PC-3 (cell line): ENCODE results near the gene VSTM4. TPM values are rescaled to one million over a fixed set of nuclear protein-coding genes. Genes with fewer than 3 reads are reported as not detected.

Experiments used
- ATAC-seq: fragments of 200-7000 bp; cut with Tn5 transposase; 2 replicates; pipeline ENCODE4 v1.9.1; 2020; ENCODE audit warnings: mild to moderate bottlenecking, moderate library complexity
- BruUV-seq: library from RNA; stranded (reverse); fragments of 400-500 nt; replicated peaks from 2 replicates; lab custom pipeline; 2021; lab: Mats Ljungman, UMichigan
- CTCF ChIA-PET: fragments of 300-600 bp; sonication (Branson Sonifier 250); formaldehyde crosslinking; loops from one replicate; lab custom pipeline; 2022; ENCODE audit warnings: antibody characterized with exemption; lab: Charles Lee
- POLR2A ChIA-PET: fragments of 300-600 bp; sonication (Branson Sonifier 250); formaldehyde crosslinking; loops from one replicate; lab custom pipeline; 2022; ENCODE audit warnings: antibody characterized with exemption; ENCODE audit not compliant: unreplicated experiment; lab: Charles Lee
- DNase-seq: peaks from one replicate; pipeline ENCODE4 v3.0.0-alpha.2; 2015
- H2AFZ ChIP-seq: fragments of 300-600 bp; sonication (generic); 2 replicates; pipeline ENCODE4 v1.6.0; 2016; ENCODE audit warnings: antibody characterized with exemption, low read length
- H3F3A ChIP-seq: fragments of 300-600 bp; sonication (generic); one replicate; pipeline ENCODE4 v1.6.0; 2017; ENCODE audit warnings: antibody characterized with exemption, low read length, control low read depth, mild to moderate bottlenecking; ENCODE audit not compliant: unreplicated experiment
- H3K27ac ChIP-seq: fragments of 300-600 bp; sonication (generic); 2 replicates; pipeline ENCODE4 v1.5.1; 2016; ENCODE audit warnings: mild to moderate bottlenecking, low read length
- H3K27me3 ChIP-seq: fragments of 300-600 bp; sonication (generic); 2 replicates; pipeline ENCODE4 v1.6.1; 2016; ENCODE audit warnings: low read length, mixed read lengths
- H3K36me3 ChIP-seq: fragments of 300-600 bp; sonication (generic); 2 replicates; pipeline ENCODE4 v1.6.1; 2016; ENCODE audit warnings: low read depth, mixed run types, low read length, mixed read lengths
- H3K4me1 ChIP-seq: fragments of 300-600 bp; sonication (generic); 2 replicates; pipeline ENCODE4 v1.5.1; 2016; ENCODE audit warnings: low read length; ENCODE audit not compliant: insufficient read depth
- H3K4me2 ChIP-seq: fragments of 300-600 bp; sonication (generic); 2 replicates; pipeline ENCODE4 v1.6.0; 2016; ENCODE audit warnings: low read length
- H3K4me3 ChIP-seq: fragments of 300-600 bp; sonication (generic); 2 replicates; pipeline ENCODE4 v1.5.1; 2016; ENCODE audit warnings: mild to moderate bottlenecking, low read length, mixed read lengths
- H3K79me2 ChIP-seq: fragments of 300-600 bp; sonication (generic); 2 replicates; pipeline ENCODE4 v1.6.1; 2017; ENCODE audit warnings: low read length, mixed read lengths
- H3K9ac ChIP-seq: fragments of 300-600 bp; sonication (generic); 2 replicates; pipeline ENCODE4 v1.6.0; 2016; ENCODE audit warnings: mild to moderate bottlenecking, low read length
- H3K9me2 ChIP-seq: fragments of 300-600 bp; sonication (generic); replicated peaks from 2 replicates; pipeline ENCODE4 v1.6.1; 2016; ENCODE audit warnings: mixed run types, low read length, mixed read lengths
- H3K9me3 ChIP-seq: fragments of 300-600 bp; sonication (generic); 2 replicates; pipeline ENCODE4 v1.6.1; 2016; ENCODE audit warnings: low read length, mixed read lengths
- H4K20me1 ChIP-seq: fragments of 300-600 bp; sonication (generic); 2 replicates; pipeline ENCODE4 v1.6.1; 2016; ENCODE audit warnings: low read length, mixed read lengths
- EZH2 ChIP-seq: fragments of 300-600 bp; sonication (generic); IDR thresholded peaks from one replicate; pipeline ENCODE4 v1.6.1; 2017; ENCODE audit warnings: antibody characterized with exemption, mild to moderate bottlenecking, low read length; ENCODE audit not compliant: unreplicated experiment
- EZH2phosphoT487 ChIP-seq: fragments of 300-600 bp; sonication (generic); IDR thresholded peaks from 2 replicates; pipeline ENCODE4 v1.6.1; 2018; ENCODE audit warnings: mild to moderate bottlenecking, antibody characterized with exemption, low read length, borderline replicate concordance
- intact Hi-C: fragments of 100-400 bp; cut with micrococcal nuclease; formaldehyde crosslinking; loops from 2 replicates; pipeline ENCODE4 v1.9.0; 2023
- total RNA-seq: library from RNA; depleted of rRNA; stranded (reverse); fragments of >200 nt; gene quantifications from 2 replicates; pipeline ENCODE4 v1.2.3, GENCODE V29; 2014
- TF ChIP-seq, protein P1 (sequence below): fragments of 300-600 bp; sonication (generic); conservative IDR thresholded peaks from 2 replicates; pipeline ENCODE4 v1.5.1; 2017; ENCODE audit warnings: antibody characterized with exemption, low read depth, mild to moderate bottlenecking, low read length

Gene VSTM4
- total RNA-seq, 1 experiment from 2014 or later = not detected

DNA sequence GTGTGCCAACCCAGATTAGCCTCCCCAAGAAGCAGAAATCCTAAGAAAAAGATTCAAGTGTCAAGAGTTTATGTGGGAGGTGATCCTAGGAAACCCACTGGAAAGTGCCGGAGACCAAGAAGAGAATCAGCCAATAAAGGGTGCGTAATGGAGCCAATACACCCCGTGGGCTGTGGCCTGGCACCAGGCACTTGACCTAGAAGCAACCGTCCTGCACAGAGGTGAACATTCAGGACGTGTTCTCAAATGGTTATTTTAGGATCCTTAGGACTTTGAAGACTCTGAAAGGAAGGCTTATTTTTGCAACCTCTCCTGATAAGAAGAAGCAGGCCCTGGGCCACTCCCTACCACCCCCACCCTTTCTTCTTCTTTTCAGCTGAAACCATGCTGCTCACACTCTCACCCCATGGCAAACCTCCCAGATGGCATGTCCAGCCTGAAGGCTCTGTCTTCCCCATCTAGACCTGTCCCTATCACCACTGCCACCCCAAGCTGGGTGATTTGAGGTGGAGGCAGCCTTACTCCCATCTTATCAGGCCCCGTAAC is 46.6 kb downstream of the VSTM4 start:
- H4K20me1 ChIP-seq = no peaks in the 10 kb centered on the region
- H3K36me3 ChIP-seq = no peaks in the 10 kb centered on the region
- no peak overlapping the region for H3K4me3 ChIP-seq
- H3K27ac ChIP-seq = no peak overlapping the region
- H3K4me1 ChIP-seq = no peaks in the 10 kb centered on the region
- H3F3A ChIP-seq = no peaks in the 10 kb centered on the region
- H3K9ac ChIP-seq = no peak overlapping the region
- no peak overlapping the region for H3K4me2 ChIP-seq
- ATAC-seq (no peak), DNase-seq (no peak)
- TF ChIP-seq, protein P1, sequence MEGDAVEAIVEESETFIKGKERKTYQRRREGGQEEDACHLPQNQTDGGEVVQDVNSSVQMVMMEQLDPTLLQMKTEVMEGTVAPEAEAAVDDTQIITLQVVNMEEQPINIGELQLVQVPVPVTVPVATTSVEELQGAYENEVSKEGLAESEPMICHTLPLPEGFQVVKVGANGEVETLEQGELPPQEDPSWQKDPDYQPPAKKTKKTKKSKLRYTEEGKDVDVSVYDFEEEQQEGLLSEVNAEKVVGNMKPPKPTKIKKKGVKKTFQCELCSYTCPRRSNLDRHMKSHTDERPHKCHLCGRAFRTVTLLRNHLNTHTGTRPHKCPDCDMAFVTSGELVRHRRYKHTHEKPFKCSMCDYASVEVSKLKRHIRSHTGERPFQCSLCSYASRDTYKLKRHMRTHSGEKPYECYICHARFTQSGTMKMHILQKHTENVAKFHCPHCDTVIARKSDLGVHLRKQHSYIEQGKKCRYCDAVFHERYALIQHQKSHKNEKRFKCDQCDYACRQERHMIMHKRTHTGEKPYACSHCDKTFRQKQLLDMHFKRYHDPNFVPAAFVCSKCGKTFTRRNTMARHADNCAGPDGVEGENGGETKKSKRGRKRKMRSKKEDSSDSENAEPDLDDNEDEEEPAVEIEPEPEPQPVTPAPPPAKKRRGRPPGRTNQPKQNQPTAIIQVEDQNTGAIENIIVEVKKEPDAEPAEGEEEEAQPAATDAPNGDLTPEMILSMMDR = no peak
- no peak for TF ChIP-seq EZH2phosphoT487
- TF ChIP-seq EZH2 = no peak
- no peaks in the 10 kb centered on the region for H3K79me2 ChIP-seq
- H3K27me3 ChIP-seq = peaks cover 45% of the 10 kb centered on the region
- no TSS peak for BruUV-seq
- POLR2A ChIA-PET = no interaction called here
- CTCF ChIA-PET = no interaction called here
- no peak overlapping the region for H2AFZ ChIP-seq
- no peaks in the 10 kb centered on the region for H3K9me3 ChIP-seq
- H3K9me2 ChIP-seq = no peaks in the 10 kb centered on the region
- intact Hi-C loops = no loop called here

DNA sequence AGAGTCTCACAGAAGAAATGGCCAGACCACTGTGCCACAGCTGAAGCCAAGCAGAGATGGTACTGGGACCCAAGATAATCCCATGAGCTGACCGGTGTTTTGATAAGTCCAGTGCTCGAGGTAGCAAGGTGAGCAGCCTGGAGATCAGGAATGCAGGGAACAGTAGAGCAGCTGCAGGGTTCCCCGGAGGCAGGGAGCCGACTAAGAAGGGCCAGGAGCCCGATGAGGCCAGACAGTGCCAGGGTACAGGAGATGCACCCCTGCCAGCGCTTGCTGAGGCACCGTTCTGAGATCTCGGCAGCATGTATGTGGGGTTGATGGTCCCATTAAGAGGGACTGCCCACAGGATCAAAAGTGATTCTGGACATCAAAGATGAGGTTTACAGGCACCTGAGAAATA is 47.1 kb downstream of the VSTM4 start:
- Histone ChIP-seq H3K36me3 (no peaks in the 10 kb centered on the region), H3K4me2 (no peak overlapping the region), H2AFZ (no peak overlapping the region), H3K4me1 (no peaks in the 10 kb centered on the region), H3K79me2 (no peaks in the 10 kb centered on the region), H3F3A (no peaks in the 10 kb centered on the region), H3K4me3 (no peak overlapping the region), H3K27me3 (peaks cover 44% of the 10 kb centered on the region), H4K20me1 (no peaks in the 10 kb centered on the region), H3K27ac (no peak overlapping the region), H3K9ac (no peak overlapping the region), H3K9me2 (no peaks in the 10 kb centered on the region), H3K9me3 (no peaks in the 10 kb centered on the region)
- CTCF ChIA-PET = no interaction called here
- ATAC-seq (no peak), DNase-seq (no peak)
- intact Hi-C loops = no loop called here
- no TSS peak for BruUV-seq
- TF ChIP-seq EZH2 = no peak
- POLR2A ChIA-PET = no interaction called here

DNA sequence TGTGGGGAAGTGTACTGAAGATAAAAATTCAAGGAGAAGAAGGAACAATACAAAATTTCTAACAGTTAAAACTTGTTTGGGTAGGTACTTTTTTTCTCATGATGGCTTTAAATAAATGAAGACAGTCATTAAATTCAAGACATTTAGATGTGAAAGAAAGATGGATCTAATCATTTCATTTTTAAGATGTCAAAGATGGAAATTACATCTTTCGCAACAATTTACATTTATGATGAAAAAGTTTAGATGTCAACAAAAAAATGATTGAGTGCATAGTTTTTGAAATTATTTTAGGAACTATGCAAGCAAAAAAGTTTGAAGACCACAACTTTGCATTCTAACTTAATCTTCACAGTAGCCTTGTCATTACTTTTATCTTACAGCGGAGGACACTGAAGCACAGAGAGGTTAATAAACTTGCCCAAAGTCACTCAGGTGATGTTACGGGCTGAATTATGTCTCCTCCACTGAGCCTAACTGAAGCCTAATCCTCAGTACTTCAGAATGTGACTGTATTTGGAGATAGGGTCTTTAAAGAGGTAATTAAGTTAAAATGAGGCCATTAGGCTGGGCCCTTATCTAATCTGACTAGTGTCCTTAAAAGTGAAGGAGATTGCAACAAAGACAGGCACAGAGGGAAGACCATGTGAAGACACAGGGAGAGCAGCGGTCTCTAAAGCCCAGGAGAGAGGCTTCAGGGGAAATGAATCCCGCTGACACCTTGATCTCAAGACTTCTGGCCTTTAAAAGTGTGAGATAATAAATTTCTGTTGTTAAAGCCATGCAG is 48.2 kb downstream of the VSTM4 start:
- peaks cover 44% of the 10 kb centered on the region for H3K27me3 ChIP-seq
- no TSS peak for BruUV-seq
- H3K4me3 ChIP-seq = no peak overlapping the region
- no peaks in the 10 kb centered on the region for H3K4me1 ChIP-seq
- intact Hi-C loops = no loop called here
- no peak overlapping the region for H3K27ac ChIP-seq
- ChIA-PET CTCF (no interaction called here), POLR2A (no interaction called here)
- H3K9me2 ChIP-seq = no peaks in the 10 kb centered on the region
- H4K20me1 ChIP-seq = no peaks in the 10 kb centered on the region
- no peak overlapping the region for H3K9ac ChIP-seq
- no peaks in the 10 kb centered on the region for H3K36me3 ChIP-seq
- H2AFZ ChIP-seq = no peak overlapping the region
- ATAC-seq = no peak
- peaks cover 5% of the 10 kb centered on the region; the same call in 1 of the 2 replicates for H3K9me3 ChIP-seq
- DNase-seq = no peak
- TF ChIP-seq EZH2phosphoT487 (no peak), EZH2 (no peak)
- TF ChIP-seq, protein P1 = no peak
- no peak overlapping the region for H3K4me2 ChIP-seq
- H3F3A ChIP-seq = no peaks in the 10 kb centered on the region
- no peaks in the 10 kb centered on the region for H3K79me2 ChIP-seq
